OCI-LY3 (cell line): Measurements from ENCODE around the gene DIPK2B.

Experiments used
- H2AFZ ChIP-seq: fragments of 200-600, 300-600 bp; shearing (Covaris generic); 2 replicates; pipeline ENCODE4 v1.6.0; 2014; ENCODE audit warnings: antibody characterized with exemption, low read depth, low read length
- H3K27ac ChIP-seq: fragments of 200-600, 300-600 bp; sonication (generic); 2 replicates; pipeline ENCODE4 v1.5.1; 2014; ENCODE audit warnings: mild to moderate bottlenecking, low read length, moderate library complexity, mixed read lengths
- H3K27me3 ChIP-seq: fragments of 200-600, 300-600 bp; sonication (generic); 2 replicates; pipeline ENCODE4 v1.6.1; 2014; ENCODE audit warnings: low read depth, low read length, mixed read lengths
- H3K36me3 ChIP-seq: fragments of 200-600, 300-600 bp; sonication (generic); replicated peaks from 2 replicates; pipeline ENCODE3; 2014; ENCODE audit warnings: low read depth, low read length, mixed read lengths
- H3K4me1 ChIP-seq: fragments of 300-600, 200-600 bp; sonication (generic); 2 replicates; pipeline ENCODE4 v1.6.1; 2014; ENCODE audit warnings: low read length, mixed read lengths
- H3K4me2 ChIP-seq: fragments of 200-600, 300-600 bp; sonication (generic); 2 replicates; pipeline ENCODE4 v1.6.1; 2014; ENCODE audit warnings: low read length, mixed read lengths
- H3K4me3 ChIP-seq: fragments of 300-600, 200-600 bp; sonication (generic); 2 replicates; pipeline ENCODE4 v1.5.1; 2014; ENCODE audit warnings: antibody characterized with exemption, mild to moderate bottlenecking, low read length, moderate library complexity
- H3K79me2 ChIP-seq: fragments of 300-600, 200-600 bp; shearing (Covaris generic); 2 replicates; pipeline ENCODE4 v1.6.1; 2014; ENCODE audit warnings: mild to moderate bottlenecking, low read length, mixed read lengths
- H3K9ac ChIP-seq: fragments of 300-600, 200-600 bp; shearing (Covaris generic); 2 replicates; pipeline ENCODE4 v1.6.0; 2014; ENCODE audit warnings: mild to moderate bottlenecking, low read length, moderate library complexity
- H3K9me3 ChIP-seq: fragments of 200-600, 300-600 bp; shearing (Covaris generic); 2 replicates; pipeline ENCODE4 v1.6.1; 2014; ENCODE audit warnings: low read length, mixed read lengths; ENCODE audit not compliant: insufficient read depth
- H4K20me1 ChIP-seq: fragments of 200-600, 300-600 bp; sonication (generic); 2 replicates; pipeline ENCODE4 v1.6.1; 2016; ENCODE audit warnings: low read length, mixed read lengths; ENCODE audit not compliant: insufficient read depth
- CTCF ChIP-seq: fragments of 200-600, 300-600 bp; sonication (generic); IDR thresholded peaks from 2 replicates; pipeline ENCODE4 v1.5.1; 2014; ENCODE audit warnings: antibody characterized with exemption, low read length, low read depth
- EZH2phosphoT487 ChIP-seq: fragments of 200-600 bp; shearing (Covaris generic); IDR thresholded peaks from 2 replicates; pipeline ENCODE4 v1.6.1; 2018; ENCODE audit warnings: antibody characterized with exemption, mixed run types, low read depth

DIPK2B gene

DNA sequence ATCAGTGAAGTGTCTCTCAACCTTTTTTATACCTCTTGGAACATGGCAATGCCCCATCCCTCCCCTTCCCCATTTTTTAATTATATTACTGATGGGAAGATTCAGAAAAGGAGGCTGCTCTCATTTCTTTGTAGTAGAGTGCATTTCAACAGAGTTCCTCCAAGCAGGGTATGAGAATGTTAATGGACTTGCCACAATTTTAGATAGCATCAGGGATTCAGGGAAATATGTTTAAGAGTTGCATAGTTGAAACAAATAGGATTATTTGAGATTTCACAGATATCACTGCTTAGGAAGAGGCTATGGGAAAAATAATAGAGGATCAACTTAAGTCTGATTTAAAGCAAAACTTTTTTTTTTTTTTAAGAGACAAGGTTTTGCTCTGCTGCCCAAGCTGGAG is 46.2 kb downstream of the DIPK2B start:
- no peak overlapping the region for H3K4me2 ChIP-seq
- no peak overlapping the region for H3K9ac ChIP-seq
- H2AFZ ChIP-seq: no peak overlapping the region
- no peaks in the 10 kb centered on the region for H3K27me3 ChIP-seq
- no peaks in the 10 kb centered on the region for H3K79me2 ChIP-seq
- TF ChIP-seq CTCF (no peak), EZH2phosphoT487 (no peak)
- H3K4me1 ChIP-seq: no peaks in the 10 kb centered on the region
- no peaks in the 10 kb centered on the region for H3K9me3 ChIP-seq
- no peaks in the 10 kb centered on the region for H4K20me1 ChIP-seq
- H3K4me3 ChIP-seq: no peak overlapping the region
- H3K36me3 ChIP-seq: no peaks in the 10 kb centered on the region
- H3K27ac ChIP-seq: no peak overlapping the region

DNA sequence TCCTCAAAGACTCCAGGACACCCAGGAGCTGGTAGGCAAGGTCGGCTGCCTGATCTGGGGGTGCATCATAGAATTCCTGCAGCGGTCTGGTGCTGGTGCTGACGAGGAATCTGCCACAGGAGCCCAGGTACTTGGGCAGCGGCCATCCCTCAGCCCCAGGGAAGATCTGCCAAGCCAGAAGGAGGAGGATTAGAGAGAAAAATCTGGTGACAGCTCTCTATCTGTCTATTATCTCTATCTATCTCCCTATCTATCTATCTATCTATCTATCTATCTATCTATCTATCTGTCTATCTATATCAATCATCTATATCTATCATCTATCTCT is 46.7 kb downstream of the DIPK2B start:
- no peak overlapping the region for H3K9ac ChIP-seq
- H2AFZ ChIP-seq: no peak overlapping the region
- no peak overlapping the region for H3K27ac ChIP-seq
- no peak overlapping the region for H3K4me3 ChIP-seq
- no peak for TF ChIP-seq CTCF
- TF ChIP-seq EZH2phosphoT487: no peak
- no peaks in the 10 kb centered on the region for H3K9me3 ChIP-seq
- no peaks in the 10 kb centered on the region for H3K4me1 ChIP-seq
- no peaks in the 10 kb centered on the region for H3K36me3 ChIP-seq
- H3K27me3 ChIP-seq: no peaks in the 10 kb centered on the region
- no peak overlapping the region for H3K4me2 ChIP-seq
- no peaks in the 10 kb centered on the region for H3K79me2 ChIP-seq
- no peaks in the 10 kb centered on the region for H4K20me1 ChIP-seq
